WTC11 (cell line): ENCODE results near the gene ECM1. TPM values are rescaled to one million over a fixed set of nuclear protein-coding genes. Genes with fewer than 3 reads are reported as not detected.

Source experiments
- microRNA-seq: library from miRNA; unstranded; fragments of <30 nt; microRNA quantifications from one replicate; pipeline ENCODE4 v1.2.0, GENCODE V29; 2022; ENCODE audit warnings: borderline number of aligned reads
- total RNA-seq: library from RNA; stranded (reverse); gene quantifications from 3 replicates; pipeline ENCODE4 v1.2.3, GENCODE V29; 2021
- TF ChIP-seq, protein P1 (sequence below): sonication (generic); formaldehyde crosslinking; IDR thresholded peaks from 2 replicates; pipeline ENCODE4 v1.8.1; 2023; ENCODE audit warnings: mild to moderate bottlenecking, missing genetic modification reagents, moderate library complexity

The ECM1 gene
- total RNA-seq, 1 experiment from 2014 or later = 1.6 TPM

DNA sequence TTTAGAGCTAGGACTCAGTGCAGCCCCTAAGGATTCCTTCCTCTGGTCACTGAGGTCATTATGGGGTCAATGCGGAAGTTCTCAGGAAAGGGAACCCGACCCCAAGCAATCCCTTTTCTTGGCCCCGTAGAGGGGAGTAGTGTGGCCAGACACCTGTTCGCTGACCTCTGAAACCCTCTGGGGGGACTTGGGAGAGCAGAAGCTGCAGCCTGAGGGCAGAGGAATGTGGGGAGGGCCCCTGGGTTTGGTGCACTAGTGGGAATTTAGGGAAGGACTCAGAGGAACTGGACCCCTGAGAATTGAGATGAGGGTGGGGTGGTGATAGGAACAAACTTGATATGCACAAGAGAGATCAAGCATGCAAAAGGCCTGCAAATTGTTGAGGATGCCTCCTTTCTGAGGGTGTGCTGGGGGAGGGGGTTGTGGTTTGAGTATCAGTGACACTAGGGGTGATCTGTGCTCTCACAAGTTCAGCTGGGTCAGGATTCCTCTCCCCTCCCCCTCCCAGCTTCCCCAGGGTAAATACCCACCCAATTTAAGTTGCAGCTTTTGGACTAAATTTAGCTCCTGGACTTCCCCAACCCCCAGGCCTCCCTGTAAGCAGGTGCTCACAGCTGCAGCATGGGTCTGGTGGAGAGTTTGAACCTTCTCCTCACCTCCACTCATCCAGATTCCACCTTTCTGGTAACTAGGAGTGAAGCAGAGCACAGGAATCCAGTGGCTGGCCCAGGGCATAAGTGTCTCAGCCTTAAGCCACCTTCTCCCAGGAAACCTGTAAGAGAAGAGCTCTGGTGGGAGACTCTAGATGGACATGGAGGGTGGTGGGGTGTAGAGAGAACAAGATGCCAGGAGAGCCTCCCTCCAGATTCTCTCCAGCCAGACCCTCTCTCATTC is 54.8 kb downstream of the ECM1 start (continued):
- TF ChIP-seq, protein P1, sequence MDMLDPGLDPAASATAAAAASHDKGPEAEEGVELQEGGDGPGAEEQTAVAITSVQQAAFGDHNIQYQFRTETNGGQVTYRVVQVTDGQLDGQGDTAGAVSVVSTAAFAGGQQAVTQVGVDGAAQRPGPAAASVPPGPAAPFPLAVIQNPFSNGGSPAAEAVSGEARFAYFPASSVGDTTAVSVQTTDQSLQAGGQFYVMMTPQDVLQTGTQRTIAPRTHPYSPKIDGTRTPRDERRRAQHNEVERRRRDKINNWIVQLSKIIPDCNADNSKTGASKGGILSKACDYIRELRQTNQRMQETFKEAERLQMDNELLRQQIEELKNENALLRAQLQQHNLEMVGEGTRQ (CRISPR knock-in tag) = no peak

Small RNAs within 50 kb of the gene (microRNA-seq; reads per million reads assigned to microRNA genes)
- gene MIR4257 = not detected
- gene MIR6878 = not detected

Other genes starting within 250 kb of the ECM1 start
- 110 to 120 TPM (median 113 TPM) in 3 replicates for gene APH1A, start 239.1 kb upstream of the ECM1 start, total RNA-seq
- gene C1orf54, start 235.3 kb upstream of the ECM1 start, total RNA-seq = 10.3 to 19.0 TPM (median 18.0 TPM) in 3 replicates
- gene CIART, start 225.6 kb upstream of the ECM1 start, total RNA-seq = 7.8 to 10.5 TPM (median 8.1 TPM) in 3 replicates
- 100 to 105 TPM (median 100 TPM) in 3 replicates for gene MRPS21, start 214.2 kb upstream of the ECM1 start, total RNA-seq
- gene PRPF3, start 186.6 kb upstream of the ECM1 start, total RNA-seq = 56.7 to 67.8 TPM (median 60.3 TPM) in 3 replicates
- 25.4 to 26.4 TPM (median 26.1 TPM) in 3 replicates for gene RPRD2, start 144.0 kb upstream of the ECM1 start, total RNA-seq
- gene TARS2, start 20.7 kb upstream of the ECM1 start, total RNA-seq = 42.9 to 51.1 TPM (median 49.7 TPM) in 3 replicates
- gene FALEC, start 7.6 kb downstream of the ECM1 start, total RNA-seq = 0.71 to 1.2 TPM (median 1.0 TPM) in 3 replicates
- 6.6 to 14.7 TPM (median 14.1 TPM) in 3 replicates for gene ADAMTSL4, start 41.3 kb downstream of the ECM1 start, total RNA-seq
- 191 to 212 TPM (median 204 TPM) in 3 replicates for gene MCL1, start 71.5 kb downstream of the ECM1 start, total RNA-seq
- 219 to 254 TPM (median 224 TPM) in 3 replicates for gene ENSA, start 121.5 kb downstream of the ECM1 start, total RNA-seq
- gene GOLPH3L, start 189.0 kb downstream of the ECM1 start, total RNA-seq = 39.5 to 46.1 TPM (median 43.3 TPM) in 3 replicates
- not detected in 3 replicates for gene HORMAD1, start 212.8 kb downstream of the ECM1 start, total RNA-seq